H1 (cell line): Measurements from ENCODE around the gene PALD1. TPM values are rescaled to one million over a fixed set of nuclear protein-coding genes. Genes with fewer than 3 reads are reported as not detected.

ENCODE experiments used
- CTCF ChIA-PET: fragments of 300-600 bp; sonication (Branson Sonifier 250); formaldehyde crosslinking; loops from one replicate; lab custom pipeline; 2021; ENCODE audit not compliant: partially characterized antibody; lab: Charles Lee
- POLR2A ChIA-PET: fragments of 300-600 bp; sonication (Branson Sonifier 250); formaldehyde crosslinking; loops from one replicate; lab custom pipeline; 2021; ENCODE audit warnings: inconsistent platforms; ENCODE audit not compliant: partially characterized antibody; lab: Charles Lee
- DNase-seq, 2 experiments: peaks; one replicate each; pipeline versions ENCODE4 v3.0.0 to v3.0.0-alpha.2; 2010 to 2022; ENCODE audit warnings: low spot score in 2 of 2, low read depth in 1 of 2, mixed read lengths in 1 of 2
- FAIRE-seq: peaks from 2 replicates; lab custom pipeline; 2011; peaks lifted over from hg19 to GRCh38; lab: Jason Lieb, UNC
- H2AFZ ChIP-seq: 2 replicates; pipeline ENCODE4 v1.8.1; 2012; ENCODE audit warnings: low read length, inconsistent platforms
- H2AK5ac ChIP-seq: 2 replicates; pipeline ENCODE4 v1.6.1; 2013; ENCODE audit warnings: low read depth, low read length
- H2BK120ac ChIP-seq: replicated peaks from 2 replicates; pipeline ENCODE3; 2013; ENCODE audit warnings: low read depth, low read length, inconsistent platforms
- H2BK12ac ChIP-seq: 2 replicates; pipeline ENCODE4 v1.6.1; 2013; ENCODE audit warnings: low read depth, low read length
- H2BK15ac ChIP-seq: 2 replicates; pipeline ENCODE4 v1.6.1; 2013; ENCODE audit warnings: low read length
- H2BK20ac ChIP-seq: 2 replicates; pipeline ENCODE4 v1.6.1; 2013; ENCODE audit warnings: low read length
- H2BK5ac ChIP-seq: 2 replicates; pipeline ENCODE4 v1.6.1; 2013; ENCODE audit warnings: low read depth, low read length
- H3K14ac ChIP-seq: 2 replicates; pipeline ENCODE4 v1.6.1; 2013; ENCODE audit warnings: inconsistent platforms; ENCODE audit not compliant: insufficient read length
- H3K18ac ChIP-seq: 2 replicates; pipeline ENCODE4 v1.6.1; 2013; ENCODE audit warnings: low read length; ENCODE audit errors: extremely low read depth
- H3K23ac ChIP-seq: 2 replicates; pipeline ENCODE4 v1.6.1; 2013; ENCODE audit warnings: inconsistent platforms; ENCODE audit not compliant: insufficient read length
- H3K23me2 ChIP-seq: 2 replicates; pipeline ENCODE4 v1.6.1; 2013; ENCODE audit warnings: low read depth, low read length
- H3K27ac ChIP-seq: 2 replicates; pipeline ENCODE4 v1.6.1; 2011; ENCODE audit warnings: low read depth, low read length, inconsistent platforms
- H3K27me3 ChIP-seq, 4 experiments: replicated peaks in 1 of 4; 1 replicate in 1 of 4; 2 replicates in 3 of 4; pipeline versions ENCODE4 v1.6.1 to v1.8.1; 2011 to 2013; ENCODE audit warnings: low read length in 3 of 4, mild to moderate bottlenecking in 3 of 4, inconsistent platforms in 2 of 4, mixed read lengths in 2 of 4, moderate library complexity in 1 of 4; ENCODE audit not compliant: control insufficient read depth in 3 of 4, insufficient read depth in 3 of 4; ENCODE audit errors: extremely low read depth in 1 of 4
- H3K36me3 ChIP-seq, 4 experiments: 2 replicates each; pipeline versions ENCODE4 v1.6.1 to v1.8.1; 2011 to 2013; ENCODE audit warnings: mild to moderate bottlenecking in 4 of 4, low read length in 3 of 4, moderate library complexity in 2 of 4, control low read depth in 1 of 4, inconsistent platforms in 1 of 4; ENCODE audit not compliant: insufficient read depth in 4 of 4, control insufficient read depth in 2 of 4
- H3K4ac ChIP-seq: replicated peaks from 2 replicates; pipeline ENCODE3; 2013; ENCODE audit warnings: low read length, low read depth, mixed read lengths, inconsistent platforms; ENCODE audit not compliant: insufficient read length
- H3K4me1 ChIP-seq, 4 experiments: replicated peaks in 1 of 4; 1 replicate in 1 of 4; 2 replicates in 3 of 4; pipeline versions ENCODE4 v1.6.1 to v1.8.1; 2011 to 2013; ENCODE audit warnings: low read length in 3 of 4, inconsistent platforms in 2 of 4, mixed read lengths in 1 of 4; ENCODE audit not compliant: insufficient read depth in 4 of 4, control insufficient read depth in 3 of 4
- H3K4me2 ChIP-seq, 2 experiments: 2 replicates each; pipeline versions ENCODE4 v1.6.1 to v1.8.1; 2011 to 2013; ENCODE audit warnings: low read depth in 2 of 2, low read length in 2 of 2, control low read depth in 1 of 2, inconsistent platforms in 1 of 2, mild to moderate bottlenecking in 1 of 2; ENCODE audit not compliant: insufficient read depth in 1 of 2
- H3K4me3 ChIP-seq, 4 experiments: fragments of 200-600, 300-600 bp in 1 of 4; sonication (generic), shearing (Covaris generic), sonication (Bioruptor Twin) in 1 of 4; 2 replicates each; pipeline versions ENCODE4 v1.5.1 to v1.8.1; 2011 to 2016; ENCODE audit warnings: low read length in 4 of 4, low read depth in 3 of 4, control low read depth in 2 of 4, inconsistent platforms in 2 of 4, mild to moderate bottlenecking in 2 of 4, mixed read lengths in 1 of 4, moderate library complexity in 1 of 4; ENCODE audit not compliant: insufficient read depth in 2 of 4; ENCODE audit errors: extremely low read depth in 1 of 4
- H3K56ac ChIP-seq: replicated peaks from 2 replicates; pipeline ENCODE3; 2013; ENCODE audit warnings: low read depth, mild to moderate bottlenecking, mixed read lengths, low read length, inconsistent platforms; ENCODE audit not compliant: insufficient read length
- H3K79me1 ChIP-seq: 2 replicates; pipeline ENCODE4 v1.6.1; 2013; ENCODE audit warnings: low read depth, low read length, control low read depth
- H3K79me2 ChIP-seq, 2 experiments: 2 replicates each; pipeline versions ENCODE4 v1.6.1 to v1.8.1; 2012 to 2013; ENCODE audit warnings: low read length in 2 of 2, mild to moderate bottlenecking in 2 of 2, inconsistent platforms in 1 of 2; ENCODE audit not compliant: insufficient read depth in 2 of 2, control insufficient read depth in 1 of 2
- H3K9ac ChIP-seq, 4 experiments: replicated peaks in 1 of 4; 1 replicate in 1 of 4; 2 replicates in 3 of 4; pipeline versions ENCODE4 v1.6.1 to v1.8.1; 2011 to 2013; ENCODE audit warnings: low read depth in 3 of 4, low read length in 3 of 4, control low read depth in 2 of 4, mild to moderate bottlenecking in 2 of 4, moderate library complexity in 2 of 4, inconsistent platforms in 1 of 4; ENCODE audit errors: extremely low read depth in 1 of 4
- H3K9me3 ChIP-seq, 2 experiments: 2 replicates each; pipeline versions ENCODE4 v1.6.1 to v1.8.1; 2012 to 2013; ENCODE audit warnings: mild to moderate bottlenecking in 2 of 2, moderate library complexity in 2 of 2, control low read depth in 1 of 2, inconsistent platforms in 1 of 2, low read depth in 1 of 2, low read length in 1 of 2, mixed read lengths in 1 of 2; ENCODE audit not compliant: insufficient read depth in 2 of 2
- H4K20me1 ChIP-seq, 2 experiments: replicated peaks in 1 of 2; 2 replicates each; pipeline versions ENCODE3 to v1.8.1; 2011 to 2013; ENCODE audit warnings: inconsistent platforms in 2 of 2, low read length in 2 of 2, mild to moderate bottlenecking in 1 of 2; ENCODE audit not compliant: insufficient read depth in 2 of 2, control insufficient read depth in 1 of 2
- H4K5ac ChIP-seq: 2 replicates; pipeline ENCODE4 v1.6.1; 2013; ENCODE audit warnings: low read length, low read depth, mixed read lengths, inconsistent platforms; ENCODE audit not compliant: insufficient read length
- H4K8ac ChIP-seq: 2 replicates; pipeline ENCODE4 v1.8.0; 2013; ENCODE audit warnings: mild to moderate bottlenecking, moderate library complexity, low read length, inconsistent platforms; ENCODE audit not compliant: insufficient read depth; ENCODE audit errors: extremely low read depth
- H4K91ac ChIP-seq: replicated peaks from 2 replicates; pipeline ENCODE3; 2013; ENCODE audit warnings: low read length, mixed read lengths, inconsistent platforms; ENCODE audit not compliant: insufficient read length
- EGR1 ChIP-seq: IDR thresholded peaks from 2 replicates; pipeline ENCODE4 v1.6.1; 2011; ENCODE audit warnings: low read depth, low read length, borderline replicate concordance
- EZH2 ChIP-seq: fragments of 200-600 bp; sonication (generic); IDR thresholded peaks from 2 replicates; pipeline ENCODE4 v1.7.1; 2012; ENCODE audit warnings: low read depth, mild to moderate bottlenecking, moderate library complexity, low read length, inconsistent platforms; ENCODE audit not compliant: severe bottlenecking
- HDAC6 ChIP-seq: IDR thresholded peaks from one replicate; pipeline ENCODE4 v1.7.1; 2012; ENCODE audit warnings: low read depth, mild to moderate bottlenecking, inconsistent platforms, low read length, moderate library complexity
- KDM5A ChIP-seq: fragments of 200-600 bp; IDR thresholded peaks from 2 replicates; pipeline ENCODE4 v1.7.1; 2012; ENCODE audit warnings: mild to moderate bottlenecking, low read length, inconsistent platforms, mixed read lengths
- WGBS, 2 experiments: shearing (Covaris generic) in 1 of 2; methylation state at CpG; one replicate each; pipeline versions ENCODE4 v1.1.6 to v1.1.7; 2013 to 2015; ENCODE audit warnings: low lambda C conversion rate in 2 of 2, mixed read lengths in 2 of 2, inconsistent platforms in 1 of 2, low coverage in 1 of 2, missing lambda C conversion rate in 1 of 2; ENCODE audit not compliant: insufficient replicate concordance in 2 of 2, insufficient coverage in 1 of 2, insufficient read length in 1 of 2; ENCODE audit errors: extremely low coverage in 1 of 2, missing lambda C conversion rate in 1 of 2; 5-methylcytosine and 5-hydroxymethylcytosine counted together
- polyA plus RNA-seq, 7 experiments: library from polyadenylated mRNA; depleted of rRNA in 3 of 7; stranded (reverse) in 5 of 7; unstranded in 2 of 7; fragments of >200 nt in 5 of 7; fragments of 200-250 nt in 2 of 7; gene quantifications; 1 replicate in 5 of 7; 2 replicates in 1 of 7; 4 replicates in 1 of 7; pipeline versions ENCODE4 v1.2.1 to v1.2.3, GENCODE V29; 2011 to 2013; ENCODE audit warnings: missing spikeins in 2 of 7, mixed read lengths in 2 of 7
- total RNA-seq: library from RNA; stranded (reverse); fragmentation: NEBNext Ultra II Directional; extraction: Animal tissue kit (Norgen Biotek cat#: 25700); gene quantifications from 2 replicates; pipeline ENCODE4 v1.2.1, GENCODE V29; 2021
- TF ChIP-seq, protein P1 (sequence below), 3 experiments: IDR thresholded peaks; 1 replicate in 2 of 3; 2 replicates in 1 of 3; pipeline versions ENCODE4 v1.5.1 to v1.6.1; 2011; ENCODE audit warnings: low read length in 3 of 3, mild to moderate bottlenecking in 3 of 3, inconsistent platforms in 2 of 3, low read depth in 1 of 3, moderate library complexity in 1 of 3; ENCODE audit not compliant: insufficient read depth in 1 of 3; ENCODE audit errors: control extremely low read depth in 1 of 3
- TF ChIP-seq, protein P2 (sequence below): IDR thresholded peaks from 2 replicates; pipeline ENCODE4 v1.6.1; 2012; ENCODE audit warnings: low read length, inconsistent platforms

The PALD1 gene
- total and polyA plus RNA-seq, 2 of the 8 experiments (the other 6 are each of a cell fraction or from before 2014, with no cell fraction given): 13.3 to 32.8 TPM

GRCh38 chr10:70571636-70572439, 93.3 kb downstream of the PALD1 start:
- no peak overlapping the region for H2AK5ac ChIP-seq
- H3K4ac ChIP-seq: no peak overlapping the region
- no peak overlapping the region for H4K5ac ChIP-seq
- H3K56ac ChIP-seq: no peak overlapping the region
- H2BK120ac ChIP-seq: no peak overlapping the region
- ChIA-PET CTCF (interaction anchor here (0.6 to 1.6 kb wide), 6 partner anchors 10 to 111 kb away, joined by 3 to 6 read pairs (median 4); no protein-coding TSS in a partner anchor), POLR2A (interaction anchor here (0.8 kb wide), 1 partner anchor 11 kb away, joined by 3 read pairs; no protein-coding TSS in a partner anchor)
- no peak overlapping the region for H2BK15ac ChIP-seq
- H3K23me2 ChIP-seq: no peaks in the 10 kb centered on the region
- H3K4me2 ChIP-seq: no peak overlapping the region
- no peak overlapping the region for H2BK12ac ChIP-seq
- no peaks in the 10 kb centered on the region for H3K9me3 ChIP-seq
- no peak overlapping the region for H3K4me3 ChIP-seq
- no peaks in the 10 kb centered on the region for H3K79me1 ChIP-seq
- H3K14ac ChIP-seq: no peak overlapping the region
- TF ChIP-seq HDAC6 (no peak), EGR1 (no peak), EZH2 (no peak), KDM5A (no peak)
- TF ChIP-seq, protein P1, sequence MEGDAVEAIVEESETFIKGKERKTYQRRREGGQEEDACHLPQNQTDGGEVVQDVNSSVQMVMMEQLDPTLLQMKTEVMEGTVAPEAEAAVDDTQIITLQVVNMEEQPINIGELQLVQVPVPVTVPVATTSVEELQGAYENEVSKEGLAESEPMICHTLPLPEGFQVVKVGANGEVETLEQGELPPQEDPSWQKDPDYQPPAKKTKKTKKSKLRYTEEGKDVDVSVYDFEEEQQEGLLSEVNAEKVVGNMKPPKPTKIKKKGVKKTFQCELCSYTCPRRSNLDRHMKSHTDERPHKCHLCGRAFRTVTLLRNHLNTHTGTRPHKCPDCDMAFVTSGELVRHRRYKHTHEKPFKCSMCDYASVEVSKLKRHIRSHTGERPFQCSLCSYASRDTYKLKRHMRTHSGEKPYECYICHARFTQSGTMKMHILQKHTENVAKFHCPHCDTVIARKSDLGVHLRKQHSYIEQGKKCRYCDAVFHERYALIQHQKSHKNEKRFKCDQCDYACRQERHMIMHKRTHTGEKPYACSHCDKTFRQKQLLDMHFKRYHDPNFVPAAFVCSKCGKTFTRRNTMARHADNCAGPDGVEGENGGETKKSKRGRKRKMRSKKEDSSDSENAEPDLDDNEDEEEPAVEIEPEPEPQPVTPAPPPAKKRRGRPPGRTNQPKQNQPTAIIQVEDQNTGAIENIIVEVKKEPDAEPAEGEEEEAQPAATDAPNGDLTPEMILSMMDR (IDR thresholded peaks at IDR 0.05; ENCODE audit: control extremely low read depth in 1 of 3, insufficient read depth in 1 of 3, low read depth in 1 of 3, low read length in 3 of 3): no peak
- TF ChIP-seq, protein P2, sequence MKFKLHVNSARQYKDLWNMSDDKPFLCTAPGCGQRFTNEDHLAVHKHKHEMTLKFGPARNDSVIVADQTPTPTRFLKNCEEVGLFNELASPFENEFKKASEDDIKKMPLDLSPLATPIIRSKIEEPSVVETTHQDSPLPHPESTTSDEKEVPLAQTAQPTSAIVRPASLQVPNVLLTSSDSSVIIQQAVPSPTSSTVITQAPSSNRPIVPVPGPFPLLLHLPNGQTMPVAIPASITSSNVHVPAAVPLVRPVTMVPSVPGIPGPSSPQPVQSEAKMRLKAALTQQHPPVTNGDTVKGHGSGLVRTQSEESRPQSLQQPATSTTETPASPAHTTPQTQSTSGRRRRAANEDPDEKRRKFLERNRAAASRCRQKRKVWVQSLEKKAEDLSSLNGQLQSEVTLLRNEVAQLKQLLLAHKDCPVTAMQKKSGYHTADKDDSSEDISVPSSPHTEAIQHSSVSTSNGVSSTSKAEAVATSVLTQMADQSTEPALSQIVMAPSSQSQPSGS: no peak
- TF ChIP-seq, all 59 proteins: peak for 0
- Histone ChIP-seq H3K9ac (no peak overlapping the region), H3K27me3 (no peaks in the 10 kb centered on the region), H2BK5ac (no peak overlapping the region), H4K91ac (no peak overlapping the region), H4K20me1 (peaks cover 0 to 2% of the 10 kb centered on the region in 2 experiments), H3K36me3 (no peaks in the 10 kb centered on the region), H3K18ac (no peak overlapping the region), H3K4me1 (no peaks in the 10 kb centered on the region), H3K79me2 (no peaks in the 10 kb centered on the region), H4K8ac (no peak overlapping the region), H2AFZ (no peak overlapping the region), H3K27ac (no peak overlapping the region), H2BK20ac (no peak overlapping the region), H3K23ac (no peak overlapping the region)
- 77% methylated on average over 16 of the region's 16 CpGs; no CpG with 5 or more reads in 1 of the 2 experiments for whole genome bisulfite sequencing, 2 experiments
- FAIRE-seq (no peak), DNase-seq (no peak)
